Hematopoietic multipotent progenitor cell (in vitro differentiated cells): ENCODE results near the gene DNAAF2. TPM values are rescaled to one million over a fixed set of nuclear protein-coding genes. Genes with fewer than 3 reads are reported as not detected.
"Not testable (repeated sequence)": the region's sequence is repeated elsewhere in the genome, so short reads cannot be mapped to it uniquely, and the experiment has no call there.

ENCODE experiments used
- DNase-seq, 3 donors: peaks; one replicate each; pipeline ENCODE4 v3.0.0-alpha.2; 2011 to 2015; ENCODE audit warnings: low read depth in 2 of 3, low spot score in 2 of 3
- small RNA-seq: library from RNA; depleted of rRNA; stranded (forward); fragments of <200 nt; gene quantifications from one replicate; pipeline ENCODE3, GENCODE V24; 2012
- total RNA-seq: library from RNA; depleted of rRNA; stranded (reverse); fragments of >200 nt; gene quantifications from one replicate; pipeline ENCODE4 v1.2.3, GENCODE V29; 2012

Gene DNAAF2
- total RNA-seq, 1 donor: 13.2 TPM

- peak; percentile 99 to 100 (median 100) for DNase-seq
Measured at GRCh38 chr14:49585803-49586672, 49.0 kb downstream of the DNAAF2 start, which contains the start of gene RPS29. Gene RPS29 (minus strand): TSS chr14:49586380. CDS start chr14:49586346, 34 bp downstream.

- DNase-seq: not testable (repeated sequence)
Measured at GRCh38 chr14:49584981-49585640, 49.9 kb downstream of the DNAAF2 start.

- no peak for DNase-seq
Measured at GRCh38 chr14:49584058-49584457, 51.0 kb downstream of the DNAAF2 start.

- DNase-seq: no peak
Measured at GRCh38 chr14:49583629-49584028, 51.4 kb downstream of the DNAAF2 start.

- no peak for DNase-seq
Measured at GRCh38 chr14:49582113-49582977, 52.7 kb downstream of the DNAAF2 start.

- no peak for DNase-seq
Measured at GRCh38 chr14:49581209-49582112, 53.6 kb downstream of the DNAAF2 start.

GRCh38 chr14:49579841-49580240, 55.2 kb downstream of the DNAAF2 start:
- no peak for DNase-seq

- no peak for DNase-seq
Measured at GRCh38 chr14:49578141-49578540, 56.9 kb downstream of the DNAAF2 start.

Small RNAs within 50 kb of the gene (small RNA-seq; reads per million reads assigned to genes)
- not detected for gene AL139099.3
- not detected for gene AL139099.4
- gene RF00019: not detected
- not detected for gene RNU6ATAC30P

Other genes with a start within 250 kb of the DNAAF2 start
- gene RPS29, start 48.9 kb downstream of the DNAAF2 start, total RNA-seq: 17,945 TPM
- 7.8 TPM for gene LRR1, start 36.3 kb downstream of the DNAAF2 start, total RNA-seq
- 94.3 TPM for gene RPL36AL, start 14.6 kb downstream of the DNAAF2 start, total RNA-seq
- 57.6 TPM for gene MGAT2, start 14.4 kb downstream of the DNAAF2 start, total RNA-seq
- 11.3 TPM for gene POLE2, start 53.0 kb upstream of the DNAAF2 start, total RNA-seq
- 4.3 TPM for gene KLHDC1, start 57.9 kb upstream of the DNAAF2 start, total RNA-seq
- gene KLHDC2, start 132.9 kb upstream of the DNAAF2 start, total RNA-seq: 55.5 TPM
- 26.9 TPM for gene NEMF, start 217.5 kb upstream of the DNAAF2 start, total RNA-seq